H1 (cell line): ENCODE results near the gene TSPAN1. TPM values are rescaled to one million over a fixed set of nuclear protein-coding genes. Genes with fewer than 3 reads are reported as not detected.

ENCODE experiments used
- CTCF ChIA-PET: fragments of 300-600 bp; sonication (Branson Sonifier 250); formaldehyde crosslinking; loops from one replicate; lab custom pipeline; 2021; ENCODE audit not compliant: partially characterized antibody; lab: Charles Lee
- POLR2A ChIA-PET: fragments of 300-600 bp; sonication (Branson Sonifier 250); formaldehyde crosslinking; loops from one replicate; lab custom pipeline; 2021; ENCODE audit warnings: inconsistent platforms; ENCODE audit not compliant: partially characterized antibody; lab: Charles Lee
- DNase-seq, 2 experiments: peaks; one replicate each; pipeline versions ENCODE4 v3.0.0 to v3.0.0-alpha.2; 2010 to 2022; ENCODE audit warnings: low spot score in 2 of 2, low read depth in 1 of 2, mixed read lengths in 1 of 2
- FAIRE-seq: peaks from 2 replicates; lab custom pipeline; 2011; peaks lifted over from hg19 to GRCh38; lab: Jason Lieb, UNC
- H2AFZ ChIP-seq: 2 replicates; pipeline ENCODE4 v1.8.1; 2012; ENCODE audit warnings: low read length, inconsistent platforms
- H2AK5ac ChIP-seq: 2 replicates; pipeline ENCODE4 v1.6.1; 2013; ENCODE audit warnings: low read depth, low read length
- H2BK120ac ChIP-seq: replicated peaks from 2 replicates; pipeline ENCODE3; 2013; ENCODE audit warnings: low read depth, low read length, inconsistent platforms
- H2BK12ac ChIP-seq: 2 replicates; pipeline ENCODE4 v1.6.1; 2013; ENCODE audit warnings: low read depth, low read length
- H2BK15ac ChIP-seq: 2 replicates; pipeline ENCODE4 v1.6.1; 2013; ENCODE audit warnings: low read length
- H2BK20ac ChIP-seq: 2 replicates; pipeline ENCODE4 v1.6.1; 2013; ENCODE audit warnings: low read length
- H2BK5ac ChIP-seq: 2 replicates; pipeline ENCODE4 v1.6.1; 2013; ENCODE audit warnings: low read depth, low read length
- H3K14ac ChIP-seq: 2 replicates; pipeline ENCODE4 v1.6.1; 2013; ENCODE audit warnings: inconsistent platforms; ENCODE audit not compliant: insufficient read length
- H3K18ac ChIP-seq: 2 replicates; pipeline ENCODE4 v1.6.1; 2013; ENCODE audit warnings: low read length; ENCODE audit errors: extremely low read depth
- H3K23ac ChIP-seq: 2 replicates; pipeline ENCODE4 v1.6.1; 2013; ENCODE audit warnings: inconsistent platforms; ENCODE audit not compliant: insufficient read length
- H3K23me2 ChIP-seq: 2 replicates; pipeline ENCODE4 v1.6.1; 2013; ENCODE audit warnings: low read depth, low read length
- H3K27ac ChIP-seq: 2 replicates; pipeline ENCODE4 v1.6.1; 2011; ENCODE audit warnings: low read depth, low read length, inconsistent platforms
- H3K27me3 ChIP-seq, 4 experiments: replicated peaks in 1 of 4; 1 replicate in 1 of 4; 2 replicates in 3 of 4; pipeline versions ENCODE4 v1.6.1 to v1.8.1; 2011 to 2013; ENCODE audit warnings: low read length in 3 of 4, mild to moderate bottlenecking in 3 of 4, inconsistent platforms in 2 of 4, mixed read lengths in 2 of 4, moderate library complexity in 1 of 4; ENCODE audit not compliant: control insufficient read depth in 3 of 4, insufficient read depth in 3 of 4; ENCODE audit errors: extremely low read depth in 1 of 4
- H3K36me3 ChIP-seq, 4 experiments: 2 replicates each; pipeline versions ENCODE4 v1.6.1 to v1.8.1; 2011 to 2013; ENCODE audit warnings: mild to moderate bottlenecking in 4 of 4, low read length in 3 of 4, moderate library complexity in 2 of 4, control low read depth in 1 of 4, inconsistent platforms in 1 of 4; ENCODE audit not compliant: insufficient read depth in 4 of 4, control insufficient read depth in 2 of 4
- H3K4ac ChIP-seq: replicated peaks from 2 replicates; pipeline ENCODE3; 2013; ENCODE audit warnings: low read length, low read depth, mixed read lengths, inconsistent platforms; ENCODE audit not compliant: insufficient read length
- H3K4me1 ChIP-seq, 4 experiments: replicated peaks in 1 of 4; 1 replicate in 1 of 4; 2 replicates in 3 of 4; pipeline versions ENCODE4 v1.6.1 to v1.8.1; 2011 to 2013; ENCODE audit warnings: low read length in 3 of 4, inconsistent platforms in 2 of 4, mixed read lengths in 1 of 4; ENCODE audit not compliant: insufficient read depth in 4 of 4, control insufficient read depth in 3 of 4
- H3K4me2 ChIP-seq, 2 experiments: 2 replicates each; pipeline versions ENCODE4 v1.6.1 to v1.8.1; 2011 to 2013; ENCODE audit warnings: low read depth in 2 of 2, low read length in 2 of 2, control low read depth in 1 of 2, inconsistent platforms in 1 of 2, mild to moderate bottlenecking in 1 of 2; ENCODE audit not compliant: insufficient read depth in 1 of 2
- H3K4me3 ChIP-seq, 4 experiments: fragments of 200-600, 300-600 bp in 1 of 4; sonication (generic), shearing (Covaris generic), sonication (Bioruptor Twin) in 1 of 4; 2 replicates each; pipeline versions ENCODE4 v1.5.1 to v1.8.1; 2011 to 2016; ENCODE audit warnings: low read length in 4 of 4, low read depth in 3 of 4, control low read depth in 2 of 4, inconsistent platforms in 2 of 4, mild to moderate bottlenecking in 2 of 4, mixed read lengths in 1 of 4, moderate library complexity in 1 of 4; ENCODE audit not compliant: insufficient read depth in 2 of 4; ENCODE audit errors: extremely low read depth in 1 of 4
- H3K56ac ChIP-seq: replicated peaks from 2 replicates; pipeline ENCODE3; 2013; ENCODE audit warnings: low read depth, mild to moderate bottlenecking, mixed read lengths, low read length, inconsistent platforms; ENCODE audit not compliant: insufficient read length
- H3K79me1 ChIP-seq: 2 replicates; pipeline ENCODE4 v1.6.1; 2013; ENCODE audit warnings: low read depth, low read length, control low read depth
- H3K79me2 ChIP-seq, 2 experiments: 2 replicates each; pipeline versions ENCODE4 v1.6.1 to v1.8.1; 2012 to 2013; ENCODE audit warnings: low read length in 2 of 2, mild to moderate bottlenecking in 2 of 2, inconsistent platforms in 1 of 2; ENCODE audit not compliant: insufficient read depth in 2 of 2, control insufficient read depth in 1 of 2
- H3K9ac ChIP-seq, 4 experiments: replicated peaks in 1 of 4; 1 replicate in 1 of 4; 2 replicates in 3 of 4; pipeline versions ENCODE4 v1.6.1 to v1.8.1; 2011 to 2013; ENCODE audit warnings: low read depth in 3 of 4, low read length in 3 of 4, control low read depth in 2 of 4, mild to moderate bottlenecking in 2 of 4, moderate library complexity in 2 of 4, inconsistent platforms in 1 of 4; ENCODE audit errors: extremely low read depth in 1 of 4
- H3K9me3 ChIP-seq, 2 experiments: 2 replicates each; pipeline versions ENCODE4 v1.6.1 to v1.8.1; 2012 to 2013; ENCODE audit warnings: mild to moderate bottlenecking in 2 of 2, moderate library complexity in 2 of 2, control low read depth in 1 of 2, inconsistent platforms in 1 of 2, low read depth in 1 of 2, low read length in 1 of 2, mixed read lengths in 1 of 2; ENCODE audit not compliant: insufficient read depth in 2 of 2
- H4K20me1 ChIP-seq, 2 experiments: replicated peaks in 1 of 2; 2 replicates each; pipeline versions ENCODE3 to v1.8.1; 2011 to 2013; ENCODE audit warnings: inconsistent platforms in 2 of 2, low read length in 2 of 2, mild to moderate bottlenecking in 1 of 2; ENCODE audit not compliant: insufficient read depth in 2 of 2, control insufficient read depth in 1 of 2
- H4K5ac ChIP-seq: 2 replicates; pipeline ENCODE4 v1.6.1; 2013; ENCODE audit warnings: low read length, low read depth, mixed read lengths, inconsistent platforms; ENCODE audit not compliant: insufficient read length
- H4K8ac ChIP-seq: 2 replicates; pipeline ENCODE4 v1.8.0; 2013; ENCODE audit warnings: mild to moderate bottlenecking, moderate library complexity, low read length, inconsistent platforms; ENCODE audit not compliant: insufficient read depth; ENCODE audit errors: extremely low read depth
- H4K91ac ChIP-seq: replicated peaks from 2 replicates; pipeline ENCODE3; 2013; ENCODE audit warnings: low read length, mixed read lengths, inconsistent platforms; ENCODE audit not compliant: insufficient read length
- BACH1 ChIP-seq: IDR thresholded peaks from 2 replicates; pipeline ENCODE4 v1.6.1; 2012; ENCODE audit warnings: low read length, improper control_type of control experiment
- BRCA1 ChIP-seq: IDR thresholded peaks from 2 replicates; pipeline ENCODE4 v1.6.1; 2012; ENCODE audit warnings: low read depth, low read length, improper control_type of control experiment
- CHD1 ChIP-seq: IDR thresholded peaks from 2 replicates; pipeline ENCODE4 v1.6.1; 2012; ENCODE audit warnings: low read depth, low read length, improper control_type of control experiment
- CHD2 ChIP-seq: IDR thresholded peaks from 2 replicates; pipeline ENCODE4 v1.6.1; 2012; ENCODE audit warnings: low read length, improper control_type of control experiment
- CTBP2 ChIP-seq: IDR thresholded peaks from 2 replicates; pipeline ENCODE4 v1.7.0; 2011; ENCODE audit warnings: borderline replicate concordance, mild to moderate bottlenecking, moderate library complexity, mixed read lengths, low read length; ENCODE audit not compliant: insufficient read depth, insufficient read length
- GTF2F1 ChIP-seq: IDR thresholded peaks from 2 replicates; pipeline ENCODE4 v1.6.1; 2012; ENCODE audit warnings: low read depth, low read length, improper control_type of control experiment, borderline replicate concordance
- JUN ChIP-seq: IDR thresholded peaks from 2 replicates; pipeline ENCODE4 v1.6.1; 2011; ENCODE audit warnings: low read depth, mild to moderate bottlenecking, improper control_type of control experiment, low read length
- SIRT6 ChIP-seq: IDR thresholded peaks from one replicate; pipeline ENCODE4 v1.7.1; 2012; ENCODE audit warnings: low read length, inconsistent platforms
- SP2 ChIP-seq: IDR thresholded peaks from 2 replicates; pipeline ENCODE4 v1.6.1; 2012; ENCODE audit warnings: mild to moderate bottlenecking, low read length, inconsistent platforms
- YY1 ChIP-seq: IDR thresholded peaks from 2 replicates; pipeline ENCODE4 v1.6.1; 2011; ENCODE audit warnings: low read depth, mild to moderate bottlenecking, low read length
- ZNF274 ChIP-seq: IDR thresholded peaks from 2 replicates; pipeline ENCODE4 v1.7.0; 2012; ENCODE audit warnings: low read length, borderline replicate concordance; ENCODE audit errors: extremely low read depth
- WGBS, 2 experiments: shearing (Covaris generic) in 1 of 2; methylation state at CpG; one replicate each; pipeline versions ENCODE4 v1.1.6 to v1.1.7; 2013 to 2015; ENCODE audit warnings: low lambda C conversion rate in 2 of 2, mixed read lengths in 2 of 2, inconsistent platforms in 1 of 2, low coverage in 1 of 2, missing lambda C conversion rate in 1 of 2; ENCODE audit not compliant: insufficient replicate concordance in 2 of 2, insufficient coverage in 1 of 2, insufficient read length in 1 of 2; ENCODE audit errors: extremely low coverage in 1 of 2, missing lambda C conversion rate in 1 of 2; 5-methylcytosine and 5-hydroxymethylcytosine counted together
- polyA plus RNA-seq, 7 experiments: library from polyadenylated mRNA; depleted of rRNA in 3 of 7; stranded (reverse) in 5 of 7; unstranded in 2 of 7; fragments of >200 nt in 5 of 7; fragments of 200-250 nt in 2 of 7; gene quantifications; 1 replicate in 5 of 7; 2 replicates in 1 of 7; 4 replicates in 1 of 7; pipeline versions ENCODE4 v1.2.1 to v1.2.3, GENCODE V29; 2011 to 2013; ENCODE audit warnings: missing spikeins in 2 of 7, mixed read lengths in 2 of 7
- total RNA-seq: library from RNA; stranded (reverse); fragmentation: NEBNext Ultra II Directional; extraction: Animal tissue kit (Norgen Biotek cat#: 25700); gene quantifications from 2 replicates; pipeline ENCODE4 v1.2.1, GENCODE V29; 2021

TSPAN1 gene
- total and polyA plus RNA-seq, 2 of the 8 experiments (the other 6 are each of a cell fraction or from before 2014, with no cell fraction given): 0.05 TPM; not detected in 1

GRCh38 chr1:46130606-46131005 is 44.3 kb upstream of the TSPAN1 start:
- no peak overlapping the region for H3K56ac ChIP-seq
- ChIA-PET POLR2A (interaction anchor here (0.8 to 3.4 kb wide), 4 partner anchors 11 to 91 kb away, joined by 3 to 16 read pairs (median 7); no protein-coding TSS in a partner anchor), CTCF (no interaction called here)
- H3K27ac ChIP-seq: no peak overlapping the region
- no peak overlapping the region for H2BK20ac ChIP-seq
- peak overlapping the region; percentile 58 to 89 (median 74) for H3K4me3 ChIP-seq
- no peak overlapping the region for H3K23ac ChIP-seq
- no peaks in the 10 kb centered on the region for H3K79me1 ChIP-seq
- no peak overlapping the region for H2BK5ac ChIP-seq
- no peaks in the 10 kb centered on the region for H3K36me3 ChIP-seq
- H3K4ac ChIP-seq: no peak overlapping the region
- no peak overlapping the region for H2BK120ac ChIP-seq
- H3K4me1 ChIP-seq: peaks cover 0 to 6% (median 4%) of the 10 kb centered on the region in 4 experiments; a peak in 5 of 7 replicates
- no peak overlapping the region for H2AK5ac ChIP-seq
- H3K9me3 ChIP-seq: no peaks in the 10 kb centered on the region
- no peak overlapping the region for H3K14ac ChIP-seq
- FAIRE-seq (no peak), DNase-seq (no peak)
- H3K18ac ChIP-seq: no peak overlapping the region
- 23% methylated on average over 5 of the region's 5 CpGs; no CpG with 5 or more reads in 1 of the 2 experiments for WGBS, 2 experiments
- H2BK15ac ChIP-seq: no peak overlapping the region
- H3K79me2 ChIP-seq: peaks cover 0 to 25% of the 10 kb centered on the region in 2 experiments; a peak in 2 of 4 replicates
- H3K27me3 ChIP-seq: no peaks in the 10 kb centered on the region
- no peak overlapping the region for H4K91ac ChIP-seq
- H4K8ac ChIP-seq: no peak overlapping the region
- peaks cover 0 to 3% of the 10 kb centered on the region in 2 experiments for H4K20me1 ChIP-seq
- H4K5ac ChIP-seq: no peak overlapping the region
- peak overlapping the region; percentile 92 to 93 for H3K4me2 ChIP-seq
- H2AFZ ChIP-seq: no peak overlapping the region
- H3K23me2 ChIP-seq: peaks cover 10% of the 10 kb centered on the region
- no peak overlapping the region for H3K9ac ChIP-seq
- H2BK12ac ChIP-seq: no peak overlapping the region
- no peak for TF ChIP-seq CTBP2
- TF ChIP-seq ZNF274: no peak
- TF ChIP-seq GTF2F1: no peak
- no peak for TF ChIP-seq SIRT6
- TF ChIP-seq YY1: no peak
- TF ChIP-seq BACH1: no peak
- TF ChIP-seq JUN: no peak
- TF ChIP-seq CHD1: no peak
- TF ChIP-seq BRCA1: no peak
- TF ChIP-seq SP2: no peak
- TF ChIP-seq CHD2: no peak
